H1 (cell line): ENCODE results near the gene METRN. TPM values are rescaled to one million over a fixed set of nuclear protein-coding genes. Genes with fewer than 3 reads are reported as not detected.

Experiments
- CTCF ChIA-PET: fragments of 300-600 bp; sonication (Branson Sonifier 250); formaldehyde crosslinking; loops from one replicate; lab custom pipeline; 2021; ENCODE audit not compliant: partially characterized antibody; lab: Charles Lee
- POLR2A ChIA-PET: fragments of 300-600 bp; sonication (Branson Sonifier 250); formaldehyde crosslinking; loops from one replicate; lab custom pipeline; 2021; ENCODE audit warnings: inconsistent platforms; ENCODE audit not compliant: partially characterized antibody; lab: Charles Lee
- DNase-seq, 2 experiments: peaks; one replicate each; pipeline versions ENCODE4 v3.0.0 to v3.0.0-alpha.2; 2010 to 2022; ENCODE audit warnings: low spot score in 2 of 2, low read depth in 1 of 2, mixed read lengths in 1 of 2
- FAIRE-seq: peaks from 2 replicates; lab custom pipeline; 2011; peaks lifted over from hg19 to GRCh38; lab: Jason Lieb, UNC
- H2AFZ ChIP-seq: 2 replicates; pipeline ENCODE4 v1.8.1; 2012; ENCODE audit warnings: low read length, inconsistent platforms
- H2AK5ac ChIP-seq: 2 replicates; pipeline ENCODE4 v1.6.1; 2013; ENCODE audit warnings: low read depth, low read length
- H2BK120ac ChIP-seq: replicated peaks from 2 replicates; pipeline ENCODE3; 2013; ENCODE audit warnings: low read depth, low read length, inconsistent platforms
- H2BK12ac ChIP-seq: 2 replicates; pipeline ENCODE4 v1.6.1; 2013; ENCODE audit warnings: low read depth, low read length
- H2BK15ac ChIP-seq: 2 replicates; pipeline ENCODE4 v1.6.1; 2013; ENCODE audit warnings: low read length
- H2BK20ac ChIP-seq: 2 replicates; pipeline ENCODE4 v1.6.1; 2013; ENCODE audit warnings: low read length
- H2BK5ac ChIP-seq: 2 replicates; pipeline ENCODE4 v1.6.1; 2013; ENCODE audit warnings: low read depth, low read length
- H3K14ac ChIP-seq: 2 replicates; pipeline ENCODE4 v1.6.1; 2013; ENCODE audit warnings: inconsistent platforms; ENCODE audit not compliant: insufficient read length
- H3K18ac ChIP-seq: 2 replicates; pipeline ENCODE4 v1.6.1; 2013; ENCODE audit warnings: low read length; ENCODE audit errors: extremely low read depth
- H3K23ac ChIP-seq: 2 replicates; pipeline ENCODE4 v1.6.1; 2013; ENCODE audit warnings: inconsistent platforms; ENCODE audit not compliant: insufficient read length
- H3K23me2 ChIP-seq: 2 replicates; pipeline ENCODE4 v1.6.1; 2013; ENCODE audit warnings: low read depth, low read length
- H3K27ac ChIP-seq: 2 replicates; pipeline ENCODE4 v1.6.1; 2011; ENCODE audit warnings: low read depth, low read length, inconsistent platforms
- H3K27me3 ChIP-seq, 4 experiments: replicated peaks in 1 of 4; 1 replicate in 1 of 4; 2 replicates in 3 of 4; pipeline versions ENCODE4 v1.6.1 to v1.8.1; 2011 to 2013; ENCODE audit warnings: low read length in 3 of 4, mild to moderate bottlenecking in 3 of 4, inconsistent platforms in 2 of 4, mixed read lengths in 2 of 4, moderate library complexity in 1 of 4; ENCODE audit not compliant: control insufficient read depth in 3 of 4, insufficient read depth in 3 of 4; ENCODE audit errors: extremely low read depth in 1 of 4
- H3K36me3 ChIP-seq, 4 experiments: 2 replicates each; pipeline versions ENCODE4 v1.6.1 to v1.8.1; 2011 to 2013; ENCODE audit warnings: mild to moderate bottlenecking in 4 of 4, low read length in 3 of 4, moderate library complexity in 2 of 4, control low read depth in 1 of 4, inconsistent platforms in 1 of 4; ENCODE audit not compliant: insufficient read depth in 4 of 4, control insufficient read depth in 2 of 4
- H3K4ac ChIP-seq: replicated peaks from 2 replicates; pipeline ENCODE3; 2013; ENCODE audit warnings: low read length, low read depth, mixed read lengths, inconsistent platforms; ENCODE audit not compliant: insufficient read length
- H3K4me1 ChIP-seq, 4 experiments: replicated peaks in 1 of 4; 1 replicate in 1 of 4; 2 replicates in 3 of 4; pipeline versions ENCODE4 v1.6.1 to v1.8.1; 2011 to 2013; ENCODE audit warnings: low read length in 3 of 4, inconsistent platforms in 2 of 4, mixed read lengths in 1 of 4; ENCODE audit not compliant: insufficient read depth in 4 of 4, control insufficient read depth in 3 of 4
- H3K4me2 ChIP-seq, 2 experiments: 2 replicates each; pipeline versions ENCODE4 v1.6.1 to v1.8.1; 2011 to 2013; ENCODE audit warnings: low read depth in 2 of 2, low read length in 2 of 2, control low read depth in 1 of 2, inconsistent platforms in 1 of 2, mild to moderate bottlenecking in 1 of 2; ENCODE audit not compliant: insufficient read depth in 1 of 2
- H3K4me3 ChIP-seq, 4 experiments: fragments of 200-600, 300-600 bp in 1 of 4; sonication (generic), shearing (Covaris generic), sonication (Bioruptor Twin) in 1 of 4; 2 replicates each; pipeline versions ENCODE4 v1.5.1 to v1.8.1; 2011 to 2016; ENCODE audit warnings: low read length in 4 of 4, low read depth in 3 of 4, control low read depth in 2 of 4, inconsistent platforms in 2 of 4, mild to moderate bottlenecking in 2 of 4, mixed read lengths in 1 of 4, moderate library complexity in 1 of 4; ENCODE audit not compliant: insufficient read depth in 2 of 4; ENCODE audit errors: extremely low read depth in 1 of 4
- H3K56ac ChIP-seq: replicated peaks from 2 replicates; pipeline ENCODE3; 2013; ENCODE audit warnings: low read depth, mild to moderate bottlenecking, mixed read lengths, low read length, inconsistent platforms; ENCODE audit not compliant: insufficient read length
- H3K79me1 ChIP-seq: 2 replicates; pipeline ENCODE4 v1.6.1; 2013; ENCODE audit warnings: low read depth, low read length, control low read depth
- H3K79me2 ChIP-seq, 2 experiments: 2 replicates each; pipeline versions ENCODE4 v1.6.1 to v1.8.1; 2012 to 2013; ENCODE audit warnings: low read length in 2 of 2, mild to moderate bottlenecking in 2 of 2, inconsistent platforms in 1 of 2; ENCODE audit not compliant: insufficient read depth in 2 of 2, control insufficient read depth in 1 of 2
- H3K9ac ChIP-seq, 4 experiments: replicated peaks in 1 of 4; 1 replicate in 1 of 4; 2 replicates in 3 of 4; pipeline versions ENCODE4 v1.6.1 to v1.8.1; 2011 to 2013; ENCODE audit warnings: low read depth in 3 of 4, low read length in 3 of 4, control low read depth in 2 of 4, mild to moderate bottlenecking in 2 of 4, moderate library complexity in 2 of 4, inconsistent platforms in 1 of 4; ENCODE audit errors: extremely low read depth in 1 of 4
- H3K9me3 ChIP-seq, 2 experiments: 2 replicates each; pipeline versions ENCODE4 v1.6.1 to v1.8.1; 2012 to 2013; ENCODE audit warnings: mild to moderate bottlenecking in 2 of 2, moderate library complexity in 2 of 2, control low read depth in 1 of 2, inconsistent platforms in 1 of 2, low read depth in 1 of 2, low read length in 1 of 2, mixed read lengths in 1 of 2; ENCODE audit not compliant: insufficient read depth in 2 of 2
- H4K20me1 ChIP-seq, 2 experiments: replicated peaks in 1 of 2; 2 replicates each; pipeline versions ENCODE3 to v1.8.1; 2011 to 2013; ENCODE audit warnings: inconsistent platforms in 2 of 2, low read length in 2 of 2, mild to moderate bottlenecking in 1 of 2; ENCODE audit not compliant: insufficient read depth in 2 of 2, control insufficient read depth in 1 of 2
- H4K5ac ChIP-seq: 2 replicates; pipeline ENCODE4 v1.6.1; 2013; ENCODE audit warnings: low read length, low read depth, mixed read lengths, inconsistent platforms; ENCODE audit not compliant: insufficient read length
- H4K8ac ChIP-seq: 2 replicates; pipeline ENCODE4 v1.8.0; 2013; ENCODE audit warnings: mild to moderate bottlenecking, moderate library complexity, low read length, inconsistent platforms; ENCODE audit not compliant: insufficient read depth; ENCODE audit errors: extremely low read depth
- H4K91ac ChIP-seq: replicated peaks from 2 replicates; pipeline ENCODE3; 2013; ENCODE audit warnings: low read length, mixed read lengths, inconsistent platforms; ENCODE audit not compliant: insufficient read length
- ATF3 ChIP-seq: IDR thresholded peaks from 2 replicates; pipeline ENCODE4 v1.6.1; 2011; ENCODE audit warnings: low read depth, mild to moderate bottlenecking, low read length; ENCODE audit not compliant: insufficient read depth
- CHD1 ChIP-seq: IDR thresholded peaks from 2 replicates; pipeline ENCODE4 v1.6.1; 2012; ENCODE audit warnings: low read depth, low read length, improper control_type of control experiment
- CHD2 ChIP-seq: IDR thresholded peaks from 2 replicates; pipeline ENCODE4 v1.6.1; 2012; ENCODE audit warnings: low read length, improper control_type of control experiment
- EGR1 ChIP-seq: IDR thresholded peaks from 2 replicates; pipeline ENCODE4 v1.6.1; 2011; ENCODE audit warnings: low read depth, low read length, borderline replicate concordance
- MAFK ChIP-seq: IDR thresholded peaks from 2 replicates; pipeline ENCODE4 v1.6.1; 2012; ENCODE audit warnings: low read depth, mild to moderate bottlenecking, improper control_type of control experiment, low read length
- MAX ChIP-seq: IDR thresholded peaks from 2 replicates; pipeline ENCODE4 v1.6.1; 2012; ENCODE audit warnings: inconsistent platforms
- SIRT6 ChIP-seq: IDR thresholded peaks from one replicate; pipeline ENCODE4 v1.7.1; 2012; ENCODE audit warnings: low read length, inconsistent platforms
- TCF12 ChIP-seq: IDR thresholded peaks from 2 replicates; pipeline ENCODE4 v1.6.1; 2011; ENCODE audit warnings: low read depth, mild to moderate bottlenecking, low read length
- WGBS, 2 experiments: shearing (Covaris generic) in 1 of 2; methylation state at CpG; one replicate each; pipeline versions ENCODE4 v1.1.6 to v1.1.7; 2013 to 2015; ENCODE audit warnings: low lambda C conversion rate in 2 of 2, mixed read lengths in 2 of 2, inconsistent platforms in 1 of 2, low coverage in 1 of 2, missing lambda C conversion rate in 1 of 2; ENCODE audit not compliant: insufficient replicate concordance in 2 of 2, insufficient coverage in 1 of 2, insufficient read length in 1 of 2; ENCODE audit errors: extremely low coverage in 1 of 2, missing lambda C conversion rate in 1 of 2; 5-methylcytosine and 5-hydroxymethylcytosine counted together
- polyA plus RNA-seq, 7 experiments: library from polyadenylated mRNA; depleted of rRNA in 3 of 7; stranded (reverse) in 5 of 7; unstranded in 2 of 7; fragments of >200 nt in 5 of 7; fragments of 200-250 nt in 2 of 7; gene quantifications; 1 replicate in 5 of 7; 2 replicates in 1 of 7; 4 replicates in 1 of 7; pipeline versions ENCODE4 v1.2.1 to v1.2.3, GENCODE V29; 2011 to 2013; ENCODE audit warnings: missing spikeins in 2 of 7, mixed read lengths in 2 of 7
- total RNA-seq: library from RNA; stranded (reverse); fragmentation: NEBNext Ultra II Directional; extraction: Animal tissue kit (Norgen Biotek cat#: 25700); gene quantifications from 2 replicates; pipeline ENCODE4 v1.2.1, GENCODE V29; 2021

Gene METRN
- total and polyA plus RNA-seq, 2 of the 8 experiments (the other 6 are each of a cell fraction or from before 2014, with no cell fraction given), result 18.7 to 25.8 TPM

- peaks cover 19% of the 10 kb centered on the region; the same call in 1 of the 2 replicates for H3K23me2 ChIP-seq
- H3K4me3 ChIP-seq, result no peak overlapping the region
- H4K91ac ChIP-seq, result no peak overlapping the region
- no peak overlapping the region for H3K56ac ChIP-seq
- peaks cover 6 to 19% of the 10 kb centered on the region in 2 experiments for H4K20me1 ChIP-seq
- no peak overlapping the region for H3K9ac ChIP-seq
- 0 out of 2 replicates have a peak overlapping the region, but pooled peaks have one; percentile 46 for H2BK15ac ChIP-seq
- H4K8ac ChIP-seq, result peak overlapping the region; percentile 53; the same call in 1 of the 2 replicates
- no peaks in the 10 kb centered on the region for H3K79me1 ChIP-seq
- FAIRE-seq, result no peak
- no peaks in the 10 kb centered on the region for H3K79me2 ChIP-seq
- ChIA-PET CTCF (interaction anchor here (1.2 to 35.8 kb wide), 5 partner anchors 2 to 86 kb away, joined by 4 to 977 read pairs (median 424); partner anchors contain the start of genes ANTKMT, CCDC78, CHTF18 and CIAO3), POLR2A (interaction anchor here (0.8 to 23.0 kb wide), 8 partner anchors 2 to 148 kb away, joined by 3 to 353 read pairs (median 27); partner anchors contain the start of genes ANTKMT, CCDC78, CHTF18 and CIAO3)
- no peak for DNase-seq
- no peak overlapping the region for H2BK120ac ChIP-seq
- no peak overlapping the region for H2BK20ac ChIP-seq
- H3K14ac ChIP-seq, result no peak overlapping the region
- H3K4me1 ChIP-seq, result peaks cover 0 to 29% (median 19%) of the 10 kb centered on the region in 4 experiments; a peak in 5 of 7 replicates
- H3K27ac ChIP-seq, result no peak overlapping the region
- peaks cover 0 to 35% (median 19%) of the 10 kb centered on the region in 4 experiments; a peak in 6 of 7 replicates for H3K27me3 ChIP-seq
- 89% methylated on average over 6 of the region's 6 CpGs; no CpG with 5 or more reads in 1 of the 2 experiments for WGBS, 2 experiments
- H2AFZ ChIP-seq, result no peak overlapping the region
- H2AK5ac ChIP-seq, result 0 out of 2 replicates have a peak overlapping the region, but pooled peaks have one; percentile 4
- H3K36me3 ChIP-seq, result peaks cover 0 to 6% (median 0%) of the 10 kb centered on the region in 4 experiments; a peak in 1 of 8 replicates
- H2BK5ac ChIP-seq, result no peak overlapping the region; the same call in 1 of the 2 replicates
- no peak overlapping the region for H3K18ac ChIP-seq
- H3K9me3 ChIP-seq, result no peaks in the 10 kb centered on the region; a peak in 1 of 4 replicates
- H3K23ac ChIP-seq, result no peak overlapping the region
- TF ChIP-seq TCF12, result no peak
- TF ChIP-seq MAX, result no peak
- no peak for TF ChIP-seq CHD1
- no peak for TF ChIP-seq SIRT6
- TF ChIP-seq CHD2, result no peak
- TF ChIP-seq MAFK, result no peak
- TF ChIP-seq EGR1, result no peak
- TF ChIP-seq ATF3, result no peak
- H3K4ac ChIP-seq, result no peak overlapping the region
- no peak overlapping the region for H4K5ac ChIP-seq
- no peak overlapping the region; a peak in 1 of 4 replicates for H3K4me2 ChIP-seq
- no peak overlapping the region for H2BK12ac ChIP-seq
Observed at GRCh38 chr16:718922-719321, 4.0 kb downstream of the METRN start.
